NOMO-1 (cell line): Measurements from ENCODE around the gene KMO.

Experiments
- DNase-seq, 2 experiments: peaks; one replicate each; lab custom pipeline; 2025; ENCODE audit not compliant: unreplicated experiment in 2 of 2; lab: John Stamatoyannopoulos, UW

Gene KMO

DNA sequence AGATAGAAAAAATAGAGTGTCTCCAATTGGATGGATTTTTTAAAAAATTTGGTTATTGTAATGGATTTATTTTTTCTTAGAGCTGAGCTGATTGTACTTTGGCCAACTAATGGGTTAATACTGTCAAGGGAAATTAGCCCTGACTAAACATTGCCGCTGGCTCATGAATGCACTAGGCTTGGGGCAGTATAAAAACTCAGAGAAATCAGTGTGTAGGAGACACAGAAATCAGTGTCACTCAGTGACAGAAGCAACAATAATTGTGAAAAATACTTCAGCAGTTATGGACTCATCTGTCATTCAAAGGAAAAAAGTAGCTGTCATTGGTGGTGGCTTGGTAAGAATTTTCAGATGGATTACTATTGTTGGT, at the start of gene KMO:
Gene KMO, plus strand, starts transcription at position 217 of the 370 bp plus-strand sequence. Its CDS starts 67 bp downstream, at position 284.
- no peak for DNase-seq

DNA sequence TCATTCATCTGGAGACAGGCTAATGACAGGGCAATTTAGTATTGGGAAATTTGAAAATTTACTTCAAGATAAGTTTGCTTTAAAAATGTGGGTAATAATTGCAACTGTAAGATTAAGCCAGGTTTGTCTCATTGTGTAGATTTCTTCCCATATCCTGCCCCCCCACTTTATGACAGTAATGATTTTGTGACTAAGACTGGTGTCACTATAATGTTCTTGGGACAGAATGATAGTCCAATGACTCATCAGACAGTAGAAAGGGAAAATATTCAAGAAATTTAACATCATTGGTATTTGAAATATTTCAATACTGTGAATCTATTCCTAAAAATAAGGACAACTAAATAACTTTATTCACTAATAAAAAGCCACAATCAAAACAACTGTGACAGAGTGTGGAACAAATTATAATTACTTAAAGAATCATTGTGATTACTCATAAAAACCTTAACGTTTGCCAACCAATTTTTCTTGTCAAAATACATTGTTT, 49.4 kb upstream of the KMO start:
- no peak for DNase-seq

DNA sequence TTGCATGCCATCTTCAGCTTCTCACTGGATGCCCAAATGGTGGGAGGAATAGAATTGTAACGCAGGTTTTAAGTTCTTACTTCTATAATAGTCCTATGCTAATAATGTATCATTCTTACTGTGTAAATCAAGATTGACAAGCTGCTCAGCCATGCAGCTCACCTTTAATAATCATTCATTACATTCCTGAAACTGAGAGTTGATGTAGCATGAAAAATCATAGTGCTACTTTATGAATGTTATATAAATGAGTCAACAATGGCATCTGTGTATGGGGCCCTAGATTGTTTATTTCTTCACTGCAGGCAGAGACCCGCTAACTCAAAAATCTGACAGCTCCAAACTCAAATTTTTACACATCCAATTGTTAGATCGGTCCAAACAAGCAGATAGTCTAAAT, 47.0 kb upstream of the KMO start:
- no peak for DNase-seq

DNA sequence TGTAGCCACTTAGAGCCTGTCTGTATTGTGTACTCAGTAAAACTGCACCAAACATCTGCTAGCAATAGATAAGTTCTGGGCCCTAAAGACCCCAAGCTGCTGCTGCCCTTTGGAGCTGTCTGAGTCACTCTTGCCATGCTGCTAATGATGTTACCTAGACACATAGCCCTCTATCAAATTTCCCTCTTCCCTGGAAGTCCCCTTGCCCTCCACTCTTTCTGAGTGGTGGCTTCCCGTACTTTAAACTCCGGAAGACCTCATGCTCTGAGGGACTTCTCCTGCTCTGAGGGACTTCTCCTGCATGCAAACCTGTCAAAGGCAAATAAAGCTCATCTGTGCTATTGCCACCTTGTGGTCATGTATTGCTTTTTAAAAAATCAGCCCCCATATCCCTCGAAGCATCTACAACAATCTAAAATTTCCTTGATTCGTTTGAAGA, 46.6 kb upstream of the KMO start:
- DNase-seq = peak in 1 of 2 experiments; percentile 4

DNA sequence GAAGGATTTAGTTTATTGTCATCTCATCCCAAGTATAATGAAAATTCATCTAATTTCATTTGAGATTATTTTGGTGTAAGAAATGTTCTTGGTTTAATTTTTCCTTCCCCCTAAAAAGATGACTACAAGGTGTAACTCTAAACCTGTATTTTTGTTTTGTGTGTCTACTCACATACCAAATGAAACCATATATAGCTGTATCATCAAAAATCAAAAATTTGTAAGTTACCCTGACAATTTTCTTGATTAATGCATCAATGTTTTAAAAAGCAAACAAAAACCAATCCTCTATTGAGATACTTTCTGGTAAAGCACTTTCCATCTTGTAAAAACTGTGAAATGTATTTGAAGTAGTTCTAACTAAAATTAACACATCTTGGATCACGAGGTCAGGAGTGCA, 43.4 kb upstream of the KMO start:
- no peak for DNase-seq

DNA sequence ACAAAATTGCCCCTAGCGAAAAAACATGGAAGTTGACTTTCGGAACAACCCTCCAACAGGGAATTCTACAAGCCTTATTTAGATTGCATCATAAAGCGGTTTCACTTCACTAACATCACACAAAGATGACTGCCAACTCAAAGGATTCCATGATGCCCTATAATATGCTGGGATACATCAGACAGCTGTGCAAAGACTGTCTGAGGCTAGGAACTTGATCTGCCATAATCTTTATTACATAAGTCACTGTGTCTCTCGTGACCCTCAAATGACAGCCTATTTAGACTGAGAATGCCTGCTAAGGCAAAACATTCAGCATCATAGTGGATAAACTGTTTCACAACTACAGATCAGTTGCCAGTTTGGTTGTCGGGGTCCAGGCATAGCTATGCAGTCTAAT, 36.4 kb upstream of the KMO start:
- DNase-seq = no peak

DNA sequence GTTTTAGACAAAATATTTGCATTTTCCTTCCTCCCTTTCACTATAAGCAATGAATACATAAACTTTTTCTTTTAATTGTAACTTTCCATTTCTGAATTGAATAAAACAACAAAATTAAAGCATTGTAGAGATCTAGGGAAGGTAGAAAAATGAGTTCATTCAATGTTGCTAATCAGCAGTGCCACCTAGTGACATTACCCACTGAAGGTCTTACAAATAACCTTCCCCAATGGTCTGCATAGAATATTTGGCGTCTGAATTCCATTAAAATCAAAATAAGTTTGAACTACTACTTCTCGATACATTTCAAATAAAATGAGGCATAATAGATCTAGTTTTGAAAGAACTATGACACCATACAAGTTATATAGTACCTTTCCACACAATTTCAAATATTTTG, 32.3 kb upstream of the KMO start:
- no peak for DNase-seq

DNA sequence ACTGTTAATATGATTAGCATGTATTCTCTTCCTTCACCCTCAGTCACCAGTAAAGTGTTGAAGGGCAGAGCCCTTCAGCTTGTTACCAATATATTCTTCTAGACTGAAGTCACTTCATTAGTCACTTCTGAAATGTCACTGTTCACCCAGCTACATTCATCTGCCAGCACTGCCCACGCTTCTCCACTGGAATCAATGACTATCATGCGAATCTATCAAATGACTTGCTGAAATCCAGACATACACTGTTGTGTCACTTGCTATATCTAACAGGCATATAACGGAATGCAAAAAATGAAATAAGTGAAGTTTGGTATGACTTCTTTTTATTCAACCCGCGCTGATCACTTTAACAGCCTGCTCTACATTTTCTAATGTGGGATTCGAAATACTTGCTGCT, 28.7 kb upstream of the KMO start:
- DNase-seq = no peak

DNA sequence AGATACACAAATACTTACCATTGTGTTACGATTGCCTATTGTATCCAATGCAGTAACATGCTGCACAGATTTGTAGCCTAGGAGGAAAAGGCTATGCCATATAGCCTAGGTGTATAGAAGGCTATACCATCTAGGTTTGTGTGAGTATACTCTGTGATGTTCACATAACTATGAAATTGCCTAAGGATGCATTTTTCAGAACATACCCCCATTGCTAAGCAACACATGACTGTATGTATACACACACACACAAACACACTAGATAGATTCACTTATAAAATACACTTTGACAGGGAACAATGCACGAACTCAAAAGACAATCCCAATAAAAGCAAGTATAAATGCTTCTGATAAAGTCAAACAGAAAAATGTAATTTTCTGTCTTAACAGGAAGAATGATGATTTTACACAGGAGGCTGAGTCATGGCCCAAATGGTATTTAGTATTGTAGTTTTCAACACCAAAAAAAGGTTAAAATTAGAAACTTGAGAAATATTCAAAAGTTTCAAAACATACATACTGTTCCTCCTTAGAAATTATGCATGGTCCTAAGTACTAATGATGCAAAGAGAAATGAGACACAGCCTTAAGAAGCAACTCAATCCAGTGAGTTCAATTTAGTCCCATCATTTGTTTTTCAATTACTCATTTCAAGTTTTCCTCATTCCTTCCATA, 24.9 kb upstream of the KMO start:
- DNase-seq = peak; percentile 16 to 69

DNA sequence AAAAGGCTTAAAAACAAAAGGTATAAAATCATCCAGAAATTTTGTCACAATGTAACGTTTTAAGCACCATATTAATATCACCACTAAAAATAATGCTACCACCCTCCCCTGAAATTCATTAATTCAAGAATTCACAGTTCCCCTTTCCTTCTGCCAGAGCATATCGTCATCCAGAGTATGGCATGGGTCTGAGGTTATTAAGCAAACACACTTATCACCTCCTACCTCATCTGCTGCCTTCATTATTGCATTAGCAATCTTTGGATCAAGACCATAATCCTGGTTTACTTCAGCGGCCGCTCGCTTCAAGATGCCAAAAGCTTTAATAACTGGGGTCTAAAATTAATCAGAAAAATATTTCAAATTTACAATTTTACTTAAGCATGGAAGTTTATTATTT, 18.8 kb upstream of the KMO start:
- no peak for DNase-seq

DNA sequence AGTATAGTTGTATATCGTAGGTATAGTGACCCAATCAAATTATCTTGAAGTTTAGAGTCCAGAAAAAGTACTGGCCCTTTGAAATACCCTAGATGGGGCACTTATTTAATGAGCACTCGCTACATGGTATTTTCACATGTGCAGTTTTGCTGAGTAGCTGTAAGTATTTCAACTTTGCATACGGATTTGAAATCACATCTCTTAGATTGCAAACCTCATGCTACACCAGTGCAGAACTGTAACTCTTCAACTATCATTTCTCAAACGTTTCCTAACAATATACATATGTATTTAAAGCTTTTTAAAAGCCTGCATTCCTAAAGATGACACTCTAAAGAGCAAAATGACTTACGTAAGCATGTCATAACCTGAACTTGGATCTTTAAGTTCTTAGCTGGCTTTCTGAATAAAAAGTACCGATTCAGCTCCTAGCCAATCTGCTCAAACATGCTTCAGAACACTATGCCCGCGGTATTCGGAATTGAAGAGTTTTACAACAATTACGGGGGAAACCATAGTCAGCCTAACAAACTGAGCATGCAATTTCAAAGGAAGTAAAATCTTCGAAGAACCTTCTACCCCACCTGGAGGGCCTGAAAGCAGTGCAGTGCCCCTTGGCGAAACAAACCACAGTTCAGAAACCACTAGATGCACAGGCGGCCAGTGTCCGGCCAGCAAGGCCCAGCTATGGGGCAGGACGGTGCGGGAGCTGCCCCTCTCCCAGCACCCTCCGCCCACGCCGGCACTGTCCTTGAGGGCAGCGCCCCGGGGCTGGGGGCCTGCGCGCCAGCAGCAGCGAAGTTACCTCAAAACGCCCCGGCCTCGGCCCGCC, 13.5 kb upstream of the KMO start:
- DNase-seq = peak in 1 of 2 experiments; percentile 8

DNA sequence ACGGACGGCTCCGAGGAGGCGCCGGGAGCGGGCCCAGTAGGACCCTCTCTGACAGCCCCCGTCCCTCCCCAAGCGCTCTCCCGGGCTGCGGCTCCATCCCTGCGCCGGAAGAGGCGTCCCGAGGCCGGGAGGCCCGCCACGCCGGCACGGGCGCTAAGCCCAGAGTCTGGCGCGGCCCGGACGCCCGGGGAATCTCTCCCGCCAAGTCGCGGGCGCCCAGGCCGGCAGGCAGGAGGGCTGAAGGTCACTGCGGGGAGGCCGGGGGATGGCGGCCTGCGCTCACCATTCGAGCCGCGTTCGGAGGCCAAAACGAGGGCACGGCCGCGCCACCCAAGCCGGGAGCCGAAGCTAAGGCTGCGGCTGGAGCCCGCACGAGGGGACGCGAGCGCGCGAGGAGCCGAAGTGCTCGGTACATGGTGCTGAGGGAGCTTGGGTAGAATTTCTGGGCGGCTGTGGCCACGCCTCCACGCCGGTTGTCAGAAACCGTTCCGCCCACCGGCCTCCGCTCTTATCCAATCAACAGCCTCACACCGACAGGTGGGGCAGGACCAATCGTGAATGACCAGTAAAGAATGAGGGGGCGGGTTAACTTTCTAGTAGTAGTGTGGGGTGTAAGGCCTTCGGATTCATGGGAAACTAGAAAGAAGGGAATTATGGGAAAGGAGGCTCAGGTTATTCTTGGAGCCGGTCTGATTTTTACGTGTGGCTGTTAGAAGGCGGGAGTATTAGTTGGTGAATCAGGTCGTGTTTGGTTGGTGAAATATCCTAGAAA, 12.7 kb upstream of the KMO start, which contains the start of gene FH:
Gene FH, minus strand, starts transcription at position 448 of the 772 bp plus-strand sequence. Its CDS starts 33 bp downstream, at position 415.
- DNase-seq = peak; percentile 97

DNA sequence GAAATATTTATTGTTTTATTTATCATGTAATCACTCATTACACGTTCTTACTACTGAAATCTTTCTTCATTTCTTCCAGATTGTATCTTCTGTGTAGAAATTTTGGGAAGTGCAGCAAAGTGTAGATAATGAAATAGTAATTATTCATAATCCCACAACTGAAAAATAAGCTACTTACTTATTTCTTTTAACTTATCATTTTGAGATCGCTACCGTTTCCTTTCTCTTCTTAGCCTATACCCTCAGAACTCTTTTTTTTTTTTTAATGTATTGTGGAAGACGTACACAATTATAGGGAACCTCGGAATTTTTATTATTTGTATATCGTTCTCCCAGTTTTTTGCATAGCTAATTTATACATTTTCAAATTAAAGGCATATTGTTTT, 12.1 kb upstream of the KMO start:
- peak in 1 of 2 experiments; percentile 49 for DNase-seq

DNA sequence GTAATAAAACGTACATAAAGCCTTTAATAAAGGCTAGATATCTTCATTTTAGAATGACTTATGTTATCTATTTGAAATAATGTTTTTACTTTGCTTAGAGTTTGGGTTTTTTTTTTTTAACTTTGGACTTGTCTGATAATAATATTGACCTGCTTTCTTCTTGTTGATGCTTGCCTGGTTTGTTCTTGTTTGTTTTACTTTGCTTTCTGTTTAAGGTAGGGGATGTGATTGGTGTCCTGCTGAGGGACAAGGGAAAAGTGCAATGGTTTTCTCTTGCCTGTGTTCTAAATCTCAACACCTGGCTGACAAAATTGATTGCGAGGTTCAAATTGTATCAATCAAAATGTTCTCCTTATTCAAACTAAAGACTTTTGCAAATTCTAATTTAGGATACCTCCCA, 10.5 kb upstream of the KMO start:
- DNase-seq = no peak

DNA sequence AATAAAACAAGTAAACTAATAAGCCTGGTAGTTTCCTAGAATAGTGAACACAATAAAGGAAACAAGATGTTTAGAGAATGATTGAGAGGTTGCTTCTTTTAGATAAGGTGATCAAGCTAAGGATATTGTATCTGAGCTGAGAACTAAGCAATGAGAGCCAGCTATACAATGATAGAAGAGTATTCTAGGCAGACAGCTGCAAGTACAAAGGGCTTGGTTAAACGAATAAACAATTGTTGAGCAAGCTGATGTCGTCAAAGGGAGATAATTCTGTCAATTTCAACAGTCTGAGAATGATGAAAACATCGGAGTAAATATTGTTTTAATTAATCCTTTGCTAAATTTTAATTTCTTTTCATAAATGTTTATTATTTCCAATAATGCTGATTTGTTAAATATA, 7.2 kb upstream of the KMO start:
- DNase-seq = no peak

DNA sequence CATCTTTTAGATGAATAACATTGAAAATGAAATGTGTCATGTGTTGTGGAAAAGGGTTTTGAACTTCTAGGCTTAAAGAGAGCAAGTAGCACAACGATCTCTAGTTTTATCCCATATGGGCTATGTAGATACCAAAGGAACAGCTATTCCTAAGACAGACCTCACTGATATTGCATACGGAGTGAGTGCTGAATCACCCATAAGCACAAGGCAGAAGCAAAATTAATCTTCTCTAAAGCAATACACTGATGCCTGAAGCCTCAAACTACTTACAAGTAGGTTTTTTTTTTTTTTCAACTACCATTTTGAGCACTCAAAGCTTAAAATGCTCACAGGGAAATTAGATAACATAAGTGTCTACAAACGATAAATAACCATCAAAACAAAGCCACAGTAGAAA, 5.0 kb upstream of the KMO start:
- no peak for DNase-seq

DNA sequence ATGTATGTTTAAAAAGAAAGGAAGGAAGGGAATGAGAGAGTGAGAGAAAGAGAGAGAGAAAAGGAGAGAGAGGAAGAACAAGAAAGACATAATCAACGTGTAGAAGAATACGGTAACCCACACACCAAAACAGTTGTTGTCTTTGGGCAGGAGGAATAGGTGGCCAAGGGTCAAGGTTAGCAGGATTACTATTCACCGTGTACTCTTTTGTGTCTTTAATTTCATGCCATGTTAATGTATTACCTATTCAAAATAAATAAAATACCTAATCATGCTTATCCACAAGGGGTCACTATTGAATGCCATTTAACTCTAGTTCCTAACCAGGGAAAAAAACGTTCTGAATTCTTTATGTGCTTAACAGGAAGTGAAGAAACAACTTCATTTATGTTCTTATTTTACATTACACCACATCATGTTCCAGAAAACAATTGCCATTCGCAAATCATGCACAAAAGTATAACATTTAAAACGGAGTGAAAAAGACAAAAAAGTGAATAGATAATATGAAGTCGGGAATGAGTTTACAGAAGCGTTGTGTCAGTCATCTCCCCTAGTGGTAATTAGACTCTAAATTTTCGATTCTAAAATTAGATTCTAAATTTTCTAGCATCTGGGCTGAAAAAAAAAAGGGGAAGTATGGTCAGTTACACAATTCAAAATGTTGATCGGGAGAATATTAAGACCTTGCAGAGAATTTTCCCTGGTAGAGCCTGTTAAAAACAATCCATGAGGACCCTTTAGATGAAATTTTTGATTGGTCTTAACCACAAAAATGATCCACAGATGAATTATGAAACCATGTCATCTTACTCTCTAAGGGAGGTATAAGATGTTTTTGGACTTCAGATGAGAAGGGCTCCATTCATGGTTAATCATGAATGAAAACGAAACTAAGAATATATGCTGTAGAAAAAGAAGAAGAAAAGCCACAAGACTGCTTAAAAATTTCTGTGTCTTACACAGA, 700 bp upstream of the KMO start:
- DNase-seq = peak; percentile 79 to 97

DNA sequence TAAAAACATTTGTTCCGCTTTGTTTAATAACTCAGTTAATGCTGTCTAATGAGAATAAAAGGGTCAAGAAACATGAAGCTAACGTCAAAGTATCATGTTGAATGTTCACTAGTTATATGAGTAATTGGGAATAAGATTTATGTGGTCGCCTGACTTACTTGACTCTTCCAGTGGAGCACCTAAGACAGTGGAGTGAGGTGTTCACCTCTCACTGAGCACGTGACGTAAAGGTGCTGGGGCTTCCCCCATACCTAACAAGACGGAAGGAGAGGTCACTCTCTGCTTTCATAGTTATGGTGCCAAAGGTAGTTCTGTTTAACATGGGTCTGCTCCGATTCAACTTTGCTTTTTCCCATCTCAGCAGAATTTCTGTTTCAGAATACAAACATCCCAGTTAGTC, 686 bp downstream of the KMO start:
- no peak for DNase-seq

DNA sequence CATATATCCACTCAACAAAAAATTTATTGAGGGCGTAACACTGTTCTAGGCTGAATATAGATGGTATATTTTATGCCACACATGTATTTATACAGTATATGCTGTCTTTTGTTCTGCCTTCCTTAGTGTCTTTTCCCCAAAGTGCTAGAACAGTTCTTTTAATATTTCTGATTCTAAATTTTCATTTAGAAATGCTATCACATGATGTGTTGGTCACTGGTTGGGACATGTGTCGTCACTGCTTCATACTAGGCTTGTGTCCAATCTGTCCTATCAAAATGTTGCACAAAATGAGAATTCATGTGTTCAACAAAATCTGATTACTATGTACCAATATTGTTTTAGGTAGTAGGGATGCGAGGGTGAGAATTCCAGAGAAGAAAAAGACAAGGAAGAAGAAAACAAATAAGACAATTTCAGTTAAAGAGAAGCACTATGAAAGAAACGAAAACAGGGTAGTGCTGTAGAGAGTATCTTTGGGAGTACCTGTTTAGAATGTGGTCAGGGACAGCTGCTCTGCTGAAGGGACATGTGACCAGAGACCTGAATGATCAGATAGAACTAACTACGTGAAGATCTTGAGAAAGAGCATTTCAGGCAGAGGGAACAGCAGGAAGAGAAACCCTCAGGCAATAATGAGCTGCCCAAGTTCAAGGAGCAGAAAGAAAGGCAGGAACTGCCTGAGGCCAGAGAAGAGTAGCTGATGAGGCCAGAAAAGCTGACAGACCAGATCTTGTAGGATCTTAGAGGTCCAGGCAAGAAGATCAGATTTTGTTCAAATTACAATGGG, 1.3 kb downstream of the KMO start:
- peak in 1 of 2 experiments; percentile 22 for DNase-seq
